Medulla oblongata (tissue), 1 donor: Measurements from ENCODE around the gene C10orf67.
"Not testable (repeated sequence)": the region's sequence is repeated elsewhere in the genome, so short reads cannot be mapped to it uniquely, and the experiment has no call there.

ENCODE experiments used
- DNase-seq: peaks from one replicate; pipeline ENCODE4 v3.0.0-alpha.2; 2015; ENCODE audit errors: extremely low spot score

Gene C10orf67

DNA sequence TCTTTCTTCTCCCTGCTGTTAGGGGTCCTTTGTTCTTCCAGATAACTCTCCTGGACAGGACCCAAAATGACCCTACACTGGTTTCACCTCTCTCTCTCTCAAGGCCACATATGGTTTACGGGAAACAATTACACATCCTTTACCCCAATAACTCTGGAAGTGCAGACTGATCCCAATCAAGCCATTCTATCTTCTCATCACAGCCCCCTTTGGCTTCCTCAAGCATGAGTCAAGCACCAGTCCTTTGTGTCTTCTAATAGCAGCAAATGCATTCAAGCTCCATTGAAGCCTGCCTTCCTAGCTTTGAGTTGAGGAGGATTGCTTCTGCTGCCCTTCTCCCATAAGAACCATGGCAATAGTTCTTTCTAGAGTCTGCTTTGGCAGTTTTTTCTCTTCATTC lies 20.2 kb downstream of the C10orf67 start:
- no peak for DNase-seq

DNA sequence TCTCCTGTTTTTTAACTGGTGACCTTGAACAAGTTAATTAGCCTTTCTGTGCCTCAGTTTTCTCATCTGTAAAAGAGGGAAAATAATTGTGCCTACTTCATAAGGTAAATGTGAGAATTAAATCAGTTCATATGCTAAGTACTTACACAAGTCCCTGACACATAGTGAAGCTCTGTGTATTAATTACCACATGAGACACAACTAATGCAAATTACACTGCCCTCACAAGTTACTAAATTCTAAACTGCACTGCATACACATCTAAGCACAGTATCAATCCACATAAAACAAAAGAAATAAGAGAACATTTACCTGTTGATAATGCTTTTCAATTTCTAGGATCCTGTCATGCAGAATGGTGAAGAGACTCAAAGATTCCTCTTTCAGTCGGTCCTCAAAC lies 22.5 kb downstream of the C10orf67 start:
- DNase-seq: no peak

DNA sequence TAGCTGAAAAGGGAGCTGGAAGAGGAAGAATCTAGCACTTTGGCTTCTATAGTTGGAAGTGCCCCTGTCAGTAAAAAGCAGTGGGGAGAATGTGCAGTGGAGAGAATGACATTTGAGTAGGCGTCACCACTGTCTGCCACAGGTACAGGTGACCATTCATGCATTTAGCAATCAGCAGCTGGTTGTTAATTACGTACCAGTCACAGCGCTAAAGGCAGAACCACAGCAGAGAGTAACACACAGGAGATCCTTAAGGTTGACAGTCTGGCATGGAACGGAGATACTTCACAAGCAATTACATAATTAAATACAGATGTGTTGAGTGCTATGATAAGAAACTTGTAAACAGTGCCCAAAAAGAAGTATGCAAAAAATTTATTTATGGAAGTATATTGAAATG lies 24.8 kb downstream of the C10orf67 start:
- DNase-seq: no peak

DNA sequence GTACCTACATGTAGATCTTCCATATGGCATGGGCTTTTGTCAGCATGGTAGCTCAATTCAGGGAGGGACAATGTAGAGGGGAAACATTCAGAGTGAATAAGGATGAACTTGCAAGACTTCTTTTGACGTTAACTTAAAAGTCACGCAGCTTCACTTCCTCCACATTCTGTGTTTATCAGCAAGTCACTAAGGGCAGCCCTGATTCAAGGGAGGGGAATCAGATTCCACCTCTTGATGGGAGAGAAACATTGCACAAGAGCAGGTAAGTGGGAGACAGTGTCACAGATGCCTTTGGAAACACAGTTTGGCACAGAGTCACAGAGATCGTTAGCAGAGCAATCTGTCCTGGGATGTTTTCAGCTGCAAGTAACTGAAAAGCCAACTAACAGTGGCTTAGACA lies 26.2 kb downstream of the C10orf67 start:
- no peak for DNase-seq

DNA sequence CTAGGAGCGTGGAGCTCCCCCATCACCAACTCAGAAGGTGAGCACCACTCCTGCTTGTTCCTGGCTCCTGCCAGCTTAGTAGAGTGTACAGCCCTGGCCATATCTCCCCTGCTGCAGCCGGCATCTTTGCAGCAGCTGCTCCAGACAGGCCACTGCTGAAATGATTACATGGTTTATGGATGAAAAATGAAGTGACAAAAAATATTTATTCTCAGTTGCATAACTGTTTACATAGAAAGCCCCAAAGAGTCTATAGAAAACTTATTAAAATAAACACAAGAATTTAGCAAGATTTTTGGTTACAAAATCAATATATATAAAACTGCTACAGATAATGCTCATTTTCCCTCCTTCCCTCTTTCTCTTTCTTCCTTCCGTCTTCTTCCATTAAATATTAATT lies 27.2 kb downstream of the C10orf67 start:
- DNase-seq: no peak

DNA sequence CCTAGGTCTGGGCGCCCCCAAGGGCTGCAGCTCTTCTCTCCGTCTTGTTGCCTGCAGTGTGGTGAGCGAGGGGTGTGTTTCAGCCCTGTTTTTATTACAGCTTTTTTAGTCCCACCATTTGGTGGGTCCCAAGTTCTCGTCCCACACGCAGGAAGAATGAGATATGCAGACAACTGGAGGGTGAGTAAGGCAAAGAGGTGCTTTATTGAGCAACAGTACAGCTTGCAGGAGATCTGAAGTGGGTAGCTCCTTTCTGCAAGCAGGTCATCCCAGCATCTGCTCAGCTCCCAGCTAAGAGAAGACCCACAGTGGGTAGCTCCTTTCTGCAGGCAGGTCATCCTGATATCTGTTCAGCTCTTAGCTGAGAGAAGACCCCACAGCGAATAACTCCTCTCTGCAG lies 28.2 kb downstream of the C10orf67 start:
- no peak for DNase-seq

DNA sequence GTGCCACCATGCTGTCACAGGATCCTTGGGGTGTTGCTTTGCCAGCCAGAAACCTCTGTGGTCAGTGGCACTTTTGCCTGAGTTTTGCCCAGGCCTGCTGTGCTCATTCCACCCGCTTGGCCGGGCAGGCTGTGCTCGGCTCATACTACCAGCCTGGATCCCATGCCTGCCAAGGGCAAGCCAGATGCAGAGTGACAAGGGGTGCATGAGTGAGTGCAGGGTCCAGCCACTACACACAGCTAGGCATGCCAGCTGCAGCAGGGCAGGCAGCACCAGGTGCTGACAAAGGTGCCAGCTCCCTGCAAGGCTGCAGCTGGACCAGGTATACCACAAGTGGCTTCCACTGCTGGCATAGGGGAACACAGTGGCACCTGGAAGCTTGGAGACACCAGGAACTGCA lies 28.6 kb downstream of the C10orf67 start:
- DNase-seq: no peak

DNA sequence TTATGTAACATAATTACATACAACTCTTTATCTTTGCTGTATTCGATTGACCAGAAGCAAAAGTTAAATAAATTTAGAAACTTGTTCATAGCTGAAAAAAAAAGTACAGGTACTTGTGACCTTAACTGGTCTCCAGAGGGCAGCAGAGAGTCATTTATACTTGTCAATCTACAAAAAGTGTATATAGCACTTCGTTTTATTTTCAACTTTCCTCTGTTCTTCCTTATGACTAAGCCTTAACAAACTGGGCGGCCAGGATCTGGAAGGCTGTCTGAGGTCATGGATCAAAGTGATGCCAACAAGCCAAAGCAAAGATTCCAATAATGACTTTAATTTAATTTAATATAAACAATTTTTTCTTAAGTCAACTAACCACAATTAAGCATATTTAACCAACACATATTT lies 29.8 kb downstream of the C10orf67 start:
- DNase-seq: peak; percentile 86

DNA sequence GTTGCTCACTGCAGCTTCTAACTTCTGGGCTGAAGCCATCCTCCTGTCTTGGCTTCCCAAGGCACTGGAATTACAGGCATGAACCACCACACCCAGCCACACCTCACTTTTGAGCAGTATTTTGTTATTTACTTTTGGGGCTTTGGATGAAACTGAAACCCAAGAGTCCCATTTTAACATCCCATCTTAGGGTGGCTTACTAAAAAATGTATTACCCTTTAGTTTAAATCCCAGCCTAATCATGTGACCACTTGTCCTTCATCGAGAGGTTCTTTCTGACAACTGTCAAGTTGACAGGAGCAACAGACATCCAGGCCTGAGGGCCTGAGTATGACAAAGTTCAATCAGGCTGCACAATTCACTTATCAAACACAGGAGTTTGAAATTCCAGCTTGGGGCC lies 33.6 kb downstream of the C10orf67 start:
- no peak for DNase-seq

DNA sequence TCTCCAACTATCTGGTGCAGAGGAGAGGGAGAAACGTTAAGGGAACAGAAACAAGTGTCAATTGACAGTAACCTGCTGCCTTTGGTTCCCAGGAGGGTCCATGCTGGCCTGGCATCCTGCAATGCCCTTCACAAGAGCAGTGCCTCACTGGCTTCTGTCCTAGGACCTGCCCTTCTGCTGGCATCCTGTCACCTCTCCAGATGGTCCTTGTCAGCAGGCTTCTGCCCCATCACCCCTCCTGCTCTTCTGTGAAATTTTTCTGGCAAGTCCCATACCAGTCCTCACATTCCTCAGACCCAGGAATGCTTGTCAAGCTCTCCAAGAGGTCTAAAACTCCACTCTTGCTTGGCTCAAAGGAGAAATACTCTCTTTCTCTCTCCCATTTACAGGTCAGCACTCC lies 34.2 kb downstream of the C10orf67 start:
- no peak for DNase-seq

DNA sequence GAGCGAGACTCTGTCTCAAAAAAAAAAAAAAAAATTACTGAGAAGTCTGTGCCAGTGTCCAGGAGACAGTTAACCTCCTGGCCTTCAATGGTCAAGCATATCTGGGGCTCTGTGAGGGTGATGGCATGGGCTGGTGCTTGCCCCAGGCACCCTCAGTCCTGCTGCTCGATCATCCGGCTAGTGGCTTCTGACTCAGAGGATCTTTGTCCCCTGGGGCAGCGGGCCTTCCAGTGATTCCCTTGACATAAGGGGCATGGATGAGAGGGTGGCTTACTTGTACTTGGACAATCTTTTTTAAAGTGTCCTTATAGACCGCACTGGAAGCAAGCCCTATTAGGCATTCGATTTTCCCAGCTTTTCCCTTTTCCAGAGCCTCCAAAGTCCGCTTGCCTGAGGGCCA lies 44.6 kb downstream of the C10orf67 start:
- not testable (repeated sequence) for DNase-seq

DNA sequence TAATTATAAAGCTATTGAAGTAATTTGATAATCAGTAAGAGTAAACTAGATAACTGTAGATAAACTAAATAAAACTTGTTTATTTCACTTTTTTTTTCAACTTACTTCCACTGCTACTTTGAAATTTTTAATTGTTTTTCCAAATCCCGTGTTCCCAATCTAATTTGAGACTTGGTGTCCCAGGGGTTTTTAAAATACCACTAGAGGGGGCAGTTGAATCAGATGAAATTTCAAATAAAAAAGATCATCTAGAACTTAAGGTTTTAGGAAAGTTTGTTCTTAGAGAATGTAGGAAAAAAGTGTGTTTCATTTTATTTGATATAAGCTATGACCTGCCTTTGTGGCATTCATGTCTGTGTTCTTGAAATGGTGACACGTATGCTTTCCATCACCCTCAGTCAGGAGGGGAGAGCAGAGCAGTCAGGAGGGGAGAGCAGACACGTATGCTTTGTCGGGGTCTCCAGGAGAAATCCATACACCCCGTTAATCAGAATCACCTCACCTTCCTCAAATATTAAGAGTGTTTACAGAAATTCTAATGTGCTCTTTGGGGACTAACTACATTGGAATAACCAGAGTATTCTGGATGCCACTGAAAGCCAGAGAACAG lies 49.9 kb downstream of the C10orf67 start:
- DNase-seq: peak; percentile 30

DNA sequence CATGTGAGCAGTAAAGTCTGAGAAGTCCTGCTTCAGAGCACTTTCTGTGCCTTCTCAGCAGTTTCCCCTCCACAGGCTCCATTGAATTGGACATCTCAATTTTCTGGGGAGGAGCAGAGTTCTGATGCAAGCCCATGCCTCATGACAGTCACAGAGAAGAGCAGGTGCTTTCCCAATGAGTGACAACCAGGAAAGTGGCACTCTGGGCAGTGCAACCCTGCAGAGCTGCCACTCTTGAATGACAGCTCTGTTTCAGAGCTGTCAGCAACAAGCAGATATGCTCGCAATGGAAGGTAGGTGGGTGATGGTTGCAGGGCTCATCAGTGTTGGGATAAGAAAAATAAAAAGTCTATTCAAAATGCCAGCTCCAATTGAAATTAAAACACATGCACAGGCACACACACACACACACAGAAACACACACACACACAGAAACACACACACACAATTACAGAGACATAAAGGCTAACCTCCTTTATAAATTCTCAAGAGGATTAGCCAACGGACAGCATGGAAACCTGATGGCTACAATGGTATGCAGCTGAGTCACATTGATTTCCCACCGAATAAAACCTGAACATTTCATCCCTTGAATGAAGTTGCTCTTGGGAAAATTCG lies 50.5 kb downstream of the C10orf67 start:
- no peak for DNase-seq

DNA sequence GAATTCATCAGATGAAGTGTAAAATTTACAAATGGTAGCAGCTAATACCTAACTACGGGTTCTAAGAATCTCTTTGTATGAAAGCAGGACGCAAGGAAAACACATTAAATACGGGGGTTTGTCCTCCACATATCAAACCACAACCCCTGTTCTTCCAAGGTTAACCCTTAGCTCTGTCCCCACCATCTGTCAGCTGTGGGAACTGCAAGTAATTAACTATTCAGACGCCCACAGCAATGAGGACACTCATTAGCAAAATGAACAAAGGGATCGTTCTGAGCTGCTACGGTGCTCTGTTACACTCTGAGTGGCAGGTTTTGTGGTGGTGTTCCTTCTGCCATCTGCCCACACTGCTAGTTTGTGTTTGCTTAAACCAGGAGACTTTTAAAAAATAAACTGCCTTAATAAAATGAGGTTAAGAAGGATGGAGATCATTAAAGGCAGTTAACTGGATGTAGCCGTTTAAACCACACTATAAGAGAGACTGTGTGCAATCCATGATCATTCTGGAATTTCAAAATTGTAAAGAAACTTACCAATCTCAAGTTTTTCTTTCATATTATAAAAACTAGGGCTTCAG lies 51.4 kb downstream of the C10orf67 start:
- DNase-seq: peak; percentile 77

DNA sequence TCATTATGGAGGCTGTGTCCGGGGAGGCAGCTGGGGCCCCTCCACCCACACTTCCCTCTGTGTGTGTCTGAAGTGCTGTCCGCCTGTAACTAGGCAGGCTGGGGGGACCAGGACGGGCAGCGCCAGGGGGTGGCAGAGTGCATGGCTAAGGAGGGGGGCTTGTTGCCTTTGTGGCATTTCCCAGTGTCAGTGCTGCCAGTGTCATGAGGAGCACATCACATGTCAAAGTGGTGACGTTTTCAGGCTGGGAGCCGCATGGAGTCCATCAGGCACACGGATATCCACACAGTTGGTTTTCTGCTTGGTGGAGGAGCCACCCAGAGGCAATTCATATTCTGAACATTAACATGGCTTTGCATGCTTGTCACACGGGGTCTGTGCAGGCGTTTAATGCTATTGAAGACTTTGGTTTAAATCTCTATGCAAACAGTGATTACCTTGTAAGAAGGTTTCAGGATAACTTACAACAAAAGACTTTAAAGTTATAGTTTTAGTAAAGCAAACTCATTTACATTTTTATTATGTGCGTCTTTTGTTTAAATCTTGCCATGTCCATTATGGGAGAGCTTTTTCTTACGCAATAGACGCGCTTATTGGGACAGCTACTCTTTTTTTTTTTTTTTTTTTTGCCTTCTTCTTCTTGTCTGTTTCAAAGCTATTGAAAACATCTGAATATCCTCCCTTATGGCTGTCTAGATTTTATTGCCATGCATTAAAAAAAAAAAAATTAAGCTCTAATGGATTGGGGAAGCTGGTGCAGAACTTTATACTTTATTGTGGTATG lies 52.9 kb downstream of the C10orf67 start:
- DNase-seq: peak; percentile 67

DNA sequence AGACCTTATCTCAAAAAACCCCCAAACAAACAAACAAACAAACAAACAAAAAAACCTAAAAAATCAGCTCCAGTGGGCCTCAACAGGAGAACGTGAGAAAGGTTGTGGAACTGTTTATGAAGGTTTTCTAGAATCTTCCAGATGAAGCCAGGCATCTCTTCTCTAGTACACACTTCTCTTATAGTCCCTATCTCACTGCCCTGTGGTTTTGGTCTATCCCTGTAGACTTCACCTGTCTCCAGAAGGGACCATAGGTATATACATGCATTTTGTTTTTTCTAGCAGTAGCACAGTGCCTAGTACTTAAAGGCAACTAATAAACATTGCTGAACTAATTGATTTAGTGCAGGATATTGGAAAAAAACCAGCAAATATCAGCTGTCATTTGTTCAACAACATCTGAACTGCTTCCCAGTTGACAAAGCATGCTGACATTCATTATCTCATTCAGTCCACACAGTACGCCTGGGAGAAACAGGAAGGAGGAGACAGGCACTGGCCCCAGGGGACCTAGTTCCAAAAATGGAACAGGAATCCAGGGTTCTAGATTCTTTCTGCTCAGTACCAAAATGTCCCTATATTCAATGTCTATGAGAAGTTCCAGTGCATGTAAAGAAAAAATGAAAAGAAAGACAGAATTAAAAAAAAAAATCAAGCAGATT lies 59.8 kb downstream of the C10orf67 start:
- DNase-seq: no peak

DNA sequence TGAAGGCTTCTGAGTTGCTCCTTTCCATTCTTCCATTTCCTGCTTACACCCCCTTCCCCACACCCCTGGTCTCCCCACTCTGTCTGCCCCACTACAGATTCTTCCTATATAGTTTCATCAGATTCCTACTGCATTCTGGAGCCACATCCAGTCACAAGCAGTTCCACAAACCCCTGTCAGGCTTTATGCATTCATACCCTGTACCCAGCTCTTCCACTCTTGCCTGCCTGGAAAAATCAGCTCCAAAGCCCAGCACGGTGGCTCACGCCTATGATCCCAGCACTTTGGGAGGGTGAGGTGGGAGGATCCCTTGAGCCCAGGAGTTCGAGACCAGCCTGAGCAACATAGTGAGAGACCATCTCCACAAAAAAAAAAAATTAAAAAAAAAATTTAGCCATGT lies 60.4 kb downstream of the C10orf67 start:
- DNase-seq: no peak

DNA sequence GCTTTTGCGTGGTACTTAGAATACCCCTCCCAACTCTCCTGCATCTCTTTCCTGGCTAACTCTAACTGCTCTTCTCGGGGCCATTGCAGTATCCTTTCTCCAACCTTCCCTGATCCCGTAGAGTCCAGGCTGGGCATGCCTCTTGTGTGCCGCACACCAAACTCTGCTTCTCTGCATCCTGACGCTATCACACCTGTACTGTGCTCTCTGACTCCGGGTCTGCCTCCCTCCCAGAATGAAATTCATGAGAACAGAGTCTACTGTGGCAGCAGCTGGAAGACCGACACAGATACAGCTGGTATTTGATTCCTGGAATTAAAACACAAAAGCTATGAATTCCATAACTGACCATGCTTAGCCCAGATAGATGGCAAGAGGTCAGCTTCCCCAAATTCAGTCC lies 60.9 kb downstream of the C10orf67 start:
- DNase-seq: no peak

DNA sequence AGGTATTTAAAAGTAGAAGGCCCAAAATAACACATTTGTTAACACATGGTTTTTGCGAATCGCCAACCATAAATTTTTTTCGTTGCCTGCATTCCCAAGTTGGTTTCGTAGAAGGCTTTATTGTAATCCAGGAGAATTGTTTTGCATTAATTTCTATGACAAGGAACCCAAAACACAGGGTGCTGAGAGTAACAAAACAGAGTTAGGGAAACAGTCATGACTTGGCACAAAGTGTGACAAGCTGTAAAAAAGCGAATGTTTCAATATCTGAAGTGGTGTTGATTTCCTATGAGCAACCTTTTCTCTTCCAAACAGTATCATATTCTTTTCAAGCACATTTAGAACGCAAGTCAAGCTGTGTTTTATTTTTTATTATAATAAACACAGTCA lies 63.6 kb downstream of the C10orf67 start:
- DNase-seq: no peak

DNA sequence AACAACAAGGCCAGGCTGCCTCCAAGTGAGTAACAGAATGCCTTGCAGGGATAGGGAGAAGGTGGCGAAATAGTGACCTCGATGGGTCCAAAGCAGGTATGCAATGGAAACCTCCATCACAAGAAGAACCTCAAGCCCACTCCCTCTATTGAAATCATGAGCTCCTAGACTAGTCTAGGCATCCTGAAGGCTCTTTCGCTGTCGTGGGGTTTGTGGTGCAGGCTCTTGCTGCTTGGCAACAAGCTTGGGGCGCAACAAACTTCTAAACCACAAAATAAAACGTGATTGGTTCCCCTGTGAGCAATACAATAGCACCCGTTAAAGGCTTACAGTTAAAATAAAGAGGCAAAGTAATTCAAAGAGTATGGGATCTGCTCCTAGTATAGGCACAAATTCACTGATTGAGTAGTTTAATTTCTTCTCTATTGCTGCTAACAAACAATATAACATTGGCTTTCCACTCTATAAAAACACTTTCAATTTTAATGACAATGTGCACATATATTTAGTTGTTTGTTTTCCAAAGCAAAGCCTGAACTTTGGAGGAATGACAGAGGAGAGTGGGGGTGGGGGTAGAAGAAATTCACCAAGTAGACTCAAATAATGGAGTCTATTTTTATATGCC lies 64.1 kb downstream of the C10orf67 start:
- no peak for DNase-seq

DNA sequence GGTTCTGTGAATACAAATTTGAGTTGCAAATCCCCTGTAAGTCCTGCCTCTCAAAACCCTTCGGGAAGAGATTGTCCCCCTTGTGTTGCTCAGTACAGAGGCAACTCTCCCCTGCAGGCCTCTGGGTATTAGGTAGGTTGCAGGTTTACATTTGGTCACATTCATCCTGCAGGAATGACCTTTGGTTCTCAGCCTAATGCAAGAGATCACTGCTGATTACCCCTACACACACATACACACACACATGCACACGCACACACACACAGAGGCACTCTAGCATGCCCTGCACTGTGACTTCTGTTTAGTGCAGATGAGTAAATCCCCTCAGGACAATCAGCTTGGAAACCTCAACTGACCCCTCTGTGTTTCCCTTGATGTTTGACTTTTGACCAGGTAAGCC lies 69.2 kb downstream of the C10orf67 start:
- no peak for DNase-seq

DNA sequence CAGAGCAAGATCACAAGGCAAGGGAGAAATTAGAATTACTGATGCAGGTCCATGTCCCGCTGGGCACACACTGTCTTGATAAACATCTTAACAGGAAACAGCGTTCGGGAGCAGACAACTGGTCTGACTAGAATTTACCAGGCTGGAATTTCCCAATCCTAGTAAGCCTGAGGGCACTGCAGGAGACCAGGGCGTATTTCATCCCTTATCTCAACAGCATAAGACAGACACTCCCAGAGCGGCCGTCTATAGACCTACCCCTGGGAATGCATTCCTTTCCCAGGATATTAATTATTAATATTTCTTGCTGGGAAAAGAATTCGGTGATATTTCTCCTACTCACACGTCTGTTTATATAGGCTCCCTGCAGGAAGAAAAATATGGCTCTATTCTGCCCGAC lies 70.4 kb downstream of the C10orf67 start:
- DNase-seq: not testable (repeated sequence)
